OCI-LY1 (cell line): Measurements from ENCODE around the gene PSORS1C1.
A peak's percentile ranks its signal among the peaks of the same experiment; 100 is the strongest.
"Not testable (repeated sequence)": the region's sequence is repeated elsewhere in the genome, so short reads cannot be mapped to it uniquely, and the experiment has no call there.

Experiments
- H2AFZ ChIP-seq: fragments of 200-600 bp; sonication (generic), shearing (Covaris generic); 2 replicates; pipeline ENCODE4 v1.6.0; 2014; ENCODE audit warnings: antibody characterized with exemption, mild to moderate bottlenecking, low read length
- H3F3A ChIP-seq: fragments of 200-600 bp; sonication (generic), shearing (Covaris generic); 2 replicates; pipeline ENCODE4 v1.6.0; 2014; ENCODE audit warnings: mild to moderate bottlenecking, antibody characterized with exemption, low read length, moderate library complexity; ENCODE audit not compliant: insufficient read depth
- H3K27ac ChIP-seq: fragments of 200-600 bp; sonication (generic); 2 replicates; pipeline ENCODE4 v1.5.1; 2014; ENCODE audit warnings: low read length, mixed run types, mild to moderate bottlenecking, low read depth; ENCODE audit not compliant: poor library complexity, severe bottlenecking
- H3K27me3 ChIP-seq: fragments of 200-600 bp; sonication (generic); 2 replicates; pipeline ENCODE4 v1.6.0; 2014; ENCODE audit warnings: antibody characterized with exemption, mild to moderate bottlenecking, low read length, moderate library complexity; ENCODE audit not compliant: insufficient read depth
- H3K36me3 ChIP-seq: fragments of 200-600 bp; sonication (generic); 2 replicates; pipeline ENCODE4 v1.6.1; 2014; ENCODE audit warnings: mild to moderate bottlenecking, antibody characterized with exemption, low read length, moderate library complexity, mixed read lengths; ENCODE audit not compliant: insufficient read depth
- H3K4me1 ChIP-seq: fragments of 200-600 bp; sonication (generic); 2 replicates; pipeline ENCODE4 v1.5.1; 2014; ENCODE audit warnings: mild to moderate bottlenecking, low read length, moderate library complexity; ENCODE audit not compliant: insufficient read depth, severe bottlenecking
- H3K4me2 ChIP-seq: fragments of 200-600 bp; sonication (generic), shearing (Covaris generic); 2 replicates; pipeline ENCODE4 v1.6.1; 2014; ENCODE audit warnings: low read length
- H3K4me3 ChIP-seq: fragments of 200-600 bp; sonication (generic); 2 replicates; pipeline ENCODE4 v1.5.1; 2014; ENCODE audit warnings: low read length, low read depth, mild to moderate bottlenecking, mixed read lengths; ENCODE audit not compliant: poor library complexity, severe bottlenecking
- H3K79me2 ChIP-seq: fragments of 200-600 bp; shearing (Covaris generic); 2 replicates; pipeline ENCODE4 v1.6.1; 2016; ENCODE audit warnings: mixed run types, low read length, mixed read lengths; ENCODE audit not compliant: insufficient read depth
- H3K9ac ChIP-seq: fragments of 200-600 bp; sonication (generic), shearing (Covaris generic); 2 replicates; pipeline ENCODE4 v1.6.1; 2014; ENCODE audit warnings: mild to moderate bottlenecking, low read length, mixed read lengths
- H3K9me2 ChIP-seq: fragments of 200-600 bp; sonication (generic), shearing (Covaris generic); 2 replicates; pipeline ENCODE4 v1.6.1; 2014; ENCODE audit warnings: low read depth, mild to moderate bottlenecking, low read length, mixed read lengths
- H3K9me3 ChIP-seq: fragments of 200-600 bp; shearing (Covaris generic); 2 replicates; pipeline ENCODE4 v1.6.1; 2014; ENCODE audit warnings: low read length, mixed read lengths
- H4K20me1 ChIP-seq: fragments of 200-600 bp; sonication (generic), shearing (Covaris generic); 2 replicates; pipeline ENCODE4 v1.6.0; 2016; ENCODE audit warnings: mild to moderate bottlenecking, low read length; ENCODE audit not compliant: insufficient read depth
- EZH2 ChIP-seq: fragments of 200-600 bp; sonication (generic), shearing (Covaris generic); IDR thresholded peaks from 2 replicates; pipeline ENCODE4 v1.8.0; 2017; ENCODE audit warnings: borderline replicate concordance, mixed run types, mild to moderate bottlenecking, antibody characterized with exemption, low read length, moderate library complexity, mixed read lengths
- TF ChIP-seq, protein P1 (sequence below): fragments of 200-600 bp; sonication (generic), shearing (Covaris generic); IDR thresholded peaks from 2 replicates; pipeline ENCODE4 v1.5.1; 2017; ENCODE audit warnings: mild to moderate bottlenecking, antibody characterized with exemption, low read length, moderate library complexity, mixed read lengths

The PSORS1C1 gene

DNA sequence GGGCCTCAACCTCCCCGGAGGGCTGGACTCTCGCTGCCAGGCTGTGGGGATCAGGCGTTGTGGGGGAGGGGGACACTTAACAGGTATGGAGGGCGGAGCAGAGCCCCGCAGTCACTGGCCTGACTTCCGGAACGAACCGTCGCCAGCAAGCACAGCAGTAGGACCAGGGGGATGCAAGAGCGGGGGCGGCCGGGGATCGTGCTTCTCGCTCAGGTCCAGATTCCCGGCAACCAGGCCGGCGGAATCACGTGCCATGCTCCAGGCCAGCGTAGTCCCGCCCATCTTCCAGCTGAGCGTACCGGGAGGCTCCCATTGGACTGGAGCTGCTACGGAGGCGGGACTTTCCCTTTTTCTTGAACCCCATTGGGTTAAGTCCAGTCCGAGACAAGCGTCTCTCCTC is 65.9 kb downstream of the PSORS1C1 start:
- no peak for TF ChIP-seq EZH2
- TF ChIP-seq, protein P1, sequence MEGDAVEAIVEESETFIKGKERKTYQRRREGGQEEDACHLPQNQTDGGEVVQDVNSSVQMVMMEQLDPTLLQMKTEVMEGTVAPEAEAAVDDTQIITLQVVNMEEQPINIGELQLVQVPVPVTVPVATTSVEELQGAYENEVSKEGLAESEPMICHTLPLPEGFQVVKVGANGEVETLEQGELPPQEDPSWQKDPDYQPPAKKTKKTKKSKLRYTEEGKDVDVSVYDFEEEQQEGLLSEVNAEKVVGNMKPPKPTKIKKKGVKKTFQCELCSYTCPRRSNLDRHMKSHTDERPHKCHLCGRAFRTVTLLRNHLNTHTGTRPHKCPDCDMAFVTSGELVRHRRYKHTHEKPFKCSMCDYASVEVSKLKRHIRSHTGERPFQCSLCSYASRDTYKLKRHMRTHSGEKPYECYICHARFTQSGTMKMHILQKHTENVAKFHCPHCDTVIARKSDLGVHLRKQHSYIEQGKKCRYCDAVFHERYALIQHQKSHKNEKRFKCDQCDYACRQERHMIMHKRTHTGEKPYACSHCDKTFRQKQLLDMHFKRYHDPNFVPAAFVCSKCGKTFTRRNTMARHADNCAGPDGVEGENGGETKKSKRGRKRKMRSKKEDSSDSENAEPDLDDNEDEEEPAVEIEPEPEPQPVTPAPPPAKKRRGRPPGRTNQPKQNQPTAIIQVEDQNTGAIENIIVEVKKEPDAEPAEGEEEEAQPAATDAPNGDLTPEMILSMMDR, result no peak
- Histone ChIP-seq H3K27me3 (no peaks in the 10 kb centered on the region), H3K27ac (no peak overlapping the region), H3K79me2 (no peaks in the 10 kb centered on the region), H3K9ac (no peak overlapping the region), H3F3A (no peaks in the 10 kb centered on the region), H2AFZ (no peak overlapping the region), H3K9me3 (no peaks in the 10 kb centered on the region), H3K4me3 (no peak overlapping the region), H4K20me1 (no peaks in the 10 kb centered on the region), H3K36me3 (no peaks in the 10 kb centered on the region), H3K9me2 (no peaks in the 10 kb centered on the region), H3K4me1 (peaks cover 11% of the 10 kb centered on the region), H3K4me2 (no peak overlapping the region)

GRCh38 chr6:31183287-31183686 is 68.7 kb downstream of the PSORS1C1 start:
- not testable (repeated sequence) for H3K9ac ChIP-seq, H3K4me3 ChIP-seq, H4K20me1 ChIP-seq, H3K36me3 ChIP-seq, H3F3A ChIP-seq, H3K9me3 ChIP-seq, H2AFZ ChIP-seq, H3K9me2 ChIP-seq, H3K27ac ChIP-seq, H3K27me3 ChIP-seq, H3K4me2 ChIP-seq, H3K79me2 ChIP-seq
- peaks cover 35% of the 10 kb centered on the region for H3K4me1 ChIP-seq

DNA sequence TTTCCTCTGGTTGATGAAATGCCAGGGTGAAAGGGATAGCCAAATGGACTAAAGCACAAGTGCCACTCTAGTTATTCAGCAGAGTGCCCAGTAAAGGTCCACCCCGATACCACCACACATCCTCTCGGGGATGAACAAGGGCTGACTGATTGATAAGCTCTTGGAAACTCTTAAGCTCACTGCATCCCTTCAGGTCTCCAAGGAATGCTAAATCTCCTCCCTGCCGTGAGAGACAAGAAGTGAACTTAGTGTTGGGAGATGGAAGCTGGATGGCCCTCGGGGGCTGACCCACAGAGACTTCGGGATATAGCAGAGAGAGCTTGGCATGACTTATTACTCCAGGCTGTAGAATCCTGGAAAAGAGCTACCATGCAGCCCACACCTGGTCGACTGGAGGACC is 69.3 kb downstream of the PSORS1C1 start:
- H3K9ac ChIP-seq, H3K9me3 ChIP-seq, H3K9me2 ChIP-seq, H3K4me3 ChIP-seq, H3K27ac ChIP-seq, H3F3A ChIP-seq, H2AFZ ChIP-seq, H4K20me1 ChIP-seq, H3K4me2 ChIP-seq, H3K27me3 ChIP-seq, H3K79me2 ChIP-seq, H3K36me3 ChIP-seq: not testable (repeated sequence)
- peaks cover 31% of the 10 kb centered on the region for H3K4me1 ChIP-seq

GRCh38 chr6:31185695-31186051 is 71.1 kb downstream of the PSORS1C1 start:
- not testable (repeated sequence) for H3K9ac ChIP-seq, H2AFZ ChIP-seq, H3K9me2 ChIP-seq, H3K4me3 ChIP-seq, H3F3A ChIP-seq, H3K79me2 ChIP-seq, H3K36me3 ChIP-seq, H3K27me3 ChIP-seq, H3K9me3 ChIP-seq, H4K20me1 ChIP-seq
- Histone ChIP-seq H3K27ac (peak overlapping the region; percentile 71), H3K4me2 (peak overlapping the region; percentile 34; the same call in 1 of the 2 replicates), H3K4me1 (peaks cover 39% of the 10 kb centered on the region)
